Stimulated activated CD4-positive, alpha-beta T cell treated with anti-CD3 and anti-CD28 coated beads, TNF-alpha, amount 100 ng/mL, for 24 hours (primary cell): Measurements from ENCODE around the gene ARF1.

Source experiments
- DNase-seq, 3 experiments: peaks; one replicate each; pipeline ENCODE4 v3.0.0-alpha.2; 2020; ENCODE audit warnings: low read depth in 3 of 3

The ARF1 gene

DNA sequence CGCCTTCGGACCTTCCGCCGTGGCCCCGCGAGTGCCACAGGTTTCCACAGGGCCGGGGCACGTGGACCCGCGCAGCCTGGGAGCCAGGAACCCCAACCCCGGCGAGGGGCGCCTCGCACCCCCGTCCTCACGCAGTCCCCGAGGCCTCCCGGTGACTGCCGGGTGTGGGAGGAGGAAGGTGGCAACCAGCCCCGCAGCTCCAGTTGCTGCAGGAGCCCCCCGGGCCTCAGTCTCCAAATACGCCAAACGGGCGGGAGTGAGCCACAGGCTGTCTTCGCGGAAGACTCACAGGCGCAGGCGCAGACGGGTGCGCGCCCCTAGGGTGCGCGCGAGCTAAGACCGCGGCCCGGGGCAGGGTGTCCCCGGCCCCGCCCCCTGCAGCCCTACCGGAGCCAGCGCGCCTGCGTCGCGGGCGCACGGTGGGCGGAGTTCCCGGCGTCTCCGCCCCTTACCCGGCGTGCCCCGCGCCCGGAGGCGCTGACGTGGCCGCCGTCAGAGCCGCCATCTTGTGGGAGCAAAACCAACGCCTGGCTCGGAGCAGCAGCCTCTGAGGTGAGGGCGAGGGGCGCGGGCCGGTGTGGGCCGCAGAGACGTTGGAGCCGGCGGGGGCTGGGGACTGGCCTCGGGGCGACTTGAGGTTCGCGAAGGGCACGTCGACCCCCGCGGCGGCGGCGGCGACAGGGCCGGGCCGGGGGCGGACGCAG lies at the start of gene ARF1:
Gene ARF1 (plus strand): TSS at position 495 of the 704 bp plus-strand sequence. CDS start 14,407 bp downstream, outside the sequence.
- peak; percentile 77 to 89 (median 85) for DNase-seq

DNA sequence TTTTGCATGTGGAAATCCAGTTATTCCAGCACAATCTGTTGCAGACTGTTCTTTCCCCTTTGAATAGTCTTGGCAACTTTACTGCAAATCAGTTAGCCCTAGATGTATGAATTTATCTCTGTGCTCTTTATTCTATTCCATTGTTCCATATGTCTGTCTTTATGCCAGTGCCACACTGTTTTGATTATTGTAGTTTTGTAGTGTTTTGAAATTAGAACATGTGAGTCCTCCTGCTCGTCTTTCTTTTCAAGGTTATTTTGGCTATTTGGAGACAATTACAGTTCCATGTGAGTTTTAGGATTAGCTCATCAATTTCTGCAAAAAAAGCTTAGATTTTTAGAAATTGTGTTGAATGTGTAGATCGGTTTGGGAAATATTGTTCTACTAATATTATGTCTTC lies 49.1 kb upstream of the ARF1 start:
- no peak for DNase-seq

DNA sequence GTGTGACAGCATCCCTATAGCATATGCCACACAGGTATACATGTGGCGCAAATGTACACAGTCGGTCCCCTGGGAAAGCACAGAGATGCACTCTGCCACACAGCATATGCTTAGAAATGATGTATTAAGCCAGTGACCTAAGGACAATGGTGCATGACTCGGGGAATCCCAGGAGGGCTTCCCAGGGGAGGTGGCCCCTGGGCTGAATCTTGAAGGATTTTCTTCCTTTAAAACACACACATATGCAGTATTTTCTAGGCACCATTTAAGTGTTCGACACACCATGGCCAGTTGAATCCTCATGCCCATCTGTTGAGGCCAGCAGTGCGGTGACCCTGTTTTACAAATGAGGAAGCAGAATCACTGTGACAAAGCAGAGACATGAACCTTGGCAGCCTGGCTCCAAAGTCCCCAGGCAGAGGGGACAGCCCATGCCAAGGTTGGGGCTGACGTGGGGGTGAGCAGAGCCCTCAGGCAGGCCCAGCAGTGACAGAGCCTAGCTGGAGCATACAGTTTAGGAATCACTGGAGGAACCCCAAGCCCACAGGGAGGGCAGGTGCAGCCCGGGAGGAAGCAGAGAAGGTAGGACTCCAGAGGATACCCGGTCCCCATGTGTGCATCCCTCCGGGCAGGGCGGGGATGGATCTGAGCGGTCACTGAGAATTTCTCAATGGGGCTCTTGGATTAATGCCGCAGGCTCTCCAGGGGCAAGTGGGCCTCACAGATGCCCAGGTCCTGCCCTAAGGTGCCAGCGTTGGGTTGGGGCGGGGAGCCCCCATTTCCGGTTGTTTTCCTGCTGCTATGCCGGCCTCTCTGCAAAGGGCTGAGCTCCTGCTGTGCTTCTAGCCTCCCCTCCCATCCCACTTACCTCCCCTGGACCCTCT lies 47.3 kb upstream of the ARF1 start:
- DNase-seq, result no peak

DNA sequence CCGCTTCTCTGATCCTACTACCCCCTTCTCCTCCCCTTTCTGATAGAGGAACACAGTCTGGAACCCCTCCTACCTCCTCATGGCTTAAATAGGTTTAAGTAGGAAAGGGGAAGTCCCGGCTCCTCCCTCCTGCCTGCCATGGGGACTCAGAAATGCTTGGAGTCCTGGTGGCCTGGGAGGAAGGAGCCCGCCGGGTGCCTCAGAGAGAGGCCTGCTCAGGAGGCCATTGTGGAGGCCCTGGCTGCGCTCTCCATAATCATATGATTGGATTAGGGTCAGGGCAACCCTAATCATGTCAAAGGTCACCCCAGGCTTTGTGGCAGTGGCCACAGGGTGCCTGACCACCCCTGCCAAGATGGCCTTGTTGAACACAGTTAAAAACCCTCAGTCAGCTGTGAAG lies 46.7 kb upstream of the ARF1 start:
- DNase-seq, result no peak

DNA sequence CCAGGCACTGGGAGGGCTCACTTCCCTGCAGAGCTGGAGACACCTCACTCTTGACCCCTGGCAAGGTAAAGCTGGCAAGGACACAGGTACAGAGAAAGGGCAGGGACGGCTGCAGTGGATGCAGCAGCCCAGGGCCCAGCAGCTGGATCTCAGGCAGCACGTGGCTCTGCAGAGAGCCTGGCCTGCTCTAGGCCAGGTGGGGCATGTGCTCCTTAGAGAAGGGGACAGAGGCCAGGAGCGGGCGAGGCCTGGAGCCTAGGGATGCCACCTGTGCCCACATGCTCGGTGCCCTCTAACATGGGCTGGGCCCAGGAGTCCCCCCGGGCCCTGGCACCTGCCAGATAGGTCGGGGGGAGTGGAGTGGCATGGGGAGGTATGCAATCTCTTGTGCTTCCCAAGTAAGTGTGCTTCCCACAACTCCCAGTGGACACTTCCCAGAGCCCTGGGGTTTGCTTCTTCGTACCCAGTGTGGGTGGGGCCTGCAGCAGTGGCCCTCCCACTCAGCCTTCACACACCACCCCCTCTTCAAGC lies 45.7 kb upstream of the ARF1 start:
- DNase-seq, result no peak

DNA sequence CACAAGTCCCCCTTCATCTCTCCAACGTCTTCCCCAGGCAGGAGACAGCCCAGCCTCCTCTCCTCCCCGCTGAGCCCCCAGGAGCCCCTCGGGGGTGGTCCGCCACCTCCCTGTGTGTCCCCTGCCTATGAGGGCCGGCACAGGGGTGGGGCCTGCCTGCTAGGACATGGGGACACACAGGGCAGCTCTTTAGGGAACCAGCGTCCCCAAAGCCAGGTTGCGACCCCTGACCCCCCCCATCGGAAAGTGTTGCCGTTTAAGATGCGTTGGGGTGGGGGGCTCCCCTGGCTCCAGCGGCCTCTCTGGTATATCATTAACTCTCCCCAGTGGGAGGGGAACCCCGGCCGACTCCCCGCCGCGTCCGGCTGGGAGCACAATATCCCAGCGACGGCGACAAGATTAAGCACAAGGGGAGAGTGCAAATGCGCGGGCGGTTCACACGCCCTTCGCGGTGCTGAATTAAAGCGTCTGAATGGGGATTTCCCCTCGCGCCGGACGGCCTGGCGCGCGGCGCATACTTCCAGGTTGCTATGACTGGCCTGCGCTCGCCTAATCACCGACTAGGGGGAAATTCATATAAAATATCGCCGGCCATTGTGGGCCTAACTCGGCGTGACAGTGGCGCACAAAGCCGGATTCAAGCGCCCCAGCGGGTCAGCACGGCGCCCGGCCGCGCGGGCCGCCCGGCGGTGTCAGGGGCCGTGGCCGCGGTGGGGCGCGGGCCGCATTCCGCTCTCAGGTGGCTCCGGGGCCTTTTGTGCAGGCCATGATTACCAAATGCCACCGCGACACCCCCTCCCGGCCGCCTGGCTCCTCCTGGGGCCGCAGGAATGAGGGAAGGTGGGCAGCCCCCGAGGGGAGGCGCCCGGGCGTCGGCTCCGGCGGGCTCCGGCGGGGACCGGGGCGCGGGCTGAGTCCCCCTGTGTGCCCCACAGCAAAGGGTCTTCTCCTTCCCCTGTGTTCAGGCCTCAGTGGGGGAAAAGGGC lies 44.8 kb upstream of the ARF1 start:
- DNase-seq, result peak in 1 of 3 experiments; percentile 56

DNA sequence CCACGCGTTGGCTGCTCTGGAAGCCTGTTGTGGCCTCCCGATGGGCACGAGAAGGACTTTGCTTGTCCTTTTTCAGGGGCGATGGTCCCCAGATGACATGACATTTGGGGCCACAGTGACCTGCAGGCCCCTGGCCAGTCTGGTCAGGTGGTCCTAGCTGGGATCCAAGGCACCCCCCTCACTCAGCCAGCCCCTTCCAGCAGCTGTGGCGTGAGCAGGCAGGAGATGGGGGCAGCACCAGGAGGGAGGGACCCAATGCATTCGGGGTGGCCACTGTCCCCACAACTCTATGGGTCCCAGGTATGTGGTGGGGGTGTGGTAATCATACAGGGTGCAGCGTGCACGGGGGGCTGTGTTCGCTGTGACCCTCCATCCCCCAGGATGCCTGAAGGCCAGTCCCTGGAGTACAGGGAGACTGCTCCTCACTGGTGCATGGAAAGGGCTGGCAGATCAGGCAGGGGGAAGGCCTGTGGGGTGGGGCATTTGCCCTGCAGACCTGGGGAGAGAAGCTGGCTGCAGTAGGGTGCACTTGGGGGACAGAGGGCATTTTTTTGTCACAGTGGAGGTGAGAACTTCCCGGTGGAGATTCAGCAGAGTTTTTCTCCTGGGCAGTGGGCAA lies 44.0 kb upstream of the ARF1 start:
- no peak for DNase-seq

DNA sequence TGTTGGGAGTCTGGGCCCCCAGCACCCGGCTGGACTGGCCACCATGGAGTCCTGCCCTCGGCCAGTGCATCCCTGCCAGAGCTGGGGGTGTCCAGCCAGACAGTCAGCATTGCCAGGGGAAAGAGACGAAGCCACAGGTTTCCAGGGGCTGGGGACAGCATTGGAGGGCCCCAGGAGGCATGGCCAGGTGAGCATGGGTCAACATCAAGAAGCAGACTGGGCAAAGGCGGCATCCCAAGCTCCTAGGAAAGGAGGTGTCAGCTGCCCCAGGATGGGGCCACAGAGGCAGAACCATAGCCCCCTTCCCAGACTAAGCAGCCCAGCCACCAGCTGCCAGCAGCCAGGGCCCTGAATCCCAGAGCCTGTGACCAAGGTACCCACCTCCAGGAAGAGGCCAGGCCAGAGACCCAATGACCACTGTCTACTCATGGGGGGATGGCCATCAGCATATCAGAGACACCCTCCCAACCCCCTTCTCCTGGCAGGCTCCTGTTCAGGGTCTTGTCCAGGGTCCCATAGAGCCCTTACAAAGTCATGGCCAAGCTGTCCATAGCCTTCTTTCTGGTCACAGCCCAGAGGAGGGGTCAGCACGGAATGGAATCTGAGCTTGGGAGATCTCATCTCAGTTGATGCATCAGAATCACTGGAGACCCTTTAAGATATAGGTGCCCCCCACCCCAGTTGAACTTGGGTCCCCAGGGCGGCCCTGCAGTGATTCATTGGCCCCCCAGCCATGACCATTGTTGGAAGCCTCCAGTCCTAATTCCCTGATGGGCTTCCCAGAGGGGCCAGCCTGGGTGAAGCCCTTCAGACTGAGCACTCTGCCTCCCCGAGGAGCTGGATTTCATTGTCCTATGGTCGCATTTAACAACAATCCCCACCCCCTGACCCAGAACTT lies 43.3 kb upstream of the ARF1 start:
- DNase-seq, result no peak

DNA sequence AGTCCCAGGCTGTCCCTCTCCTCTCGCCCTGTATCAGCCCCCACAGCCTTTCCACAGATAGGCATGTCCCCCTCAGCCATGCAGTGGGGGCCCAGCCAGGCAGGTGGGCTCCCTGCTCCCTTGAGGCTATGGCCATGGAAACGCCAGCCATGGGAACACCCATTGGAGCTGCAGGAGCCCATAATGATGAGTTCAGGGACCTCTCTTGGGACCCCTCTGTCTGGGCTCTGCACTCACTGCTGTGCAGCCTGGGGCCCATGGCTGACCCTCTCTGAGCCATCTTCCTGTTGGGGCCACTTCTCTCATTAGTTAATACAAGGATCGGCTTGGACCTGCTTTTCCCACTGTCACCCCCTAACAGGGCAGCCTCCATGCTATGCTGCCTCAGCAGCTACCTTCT lies 42.5 kb upstream of the ARF1 start:
- no peak for DNase-seq

DNA sequence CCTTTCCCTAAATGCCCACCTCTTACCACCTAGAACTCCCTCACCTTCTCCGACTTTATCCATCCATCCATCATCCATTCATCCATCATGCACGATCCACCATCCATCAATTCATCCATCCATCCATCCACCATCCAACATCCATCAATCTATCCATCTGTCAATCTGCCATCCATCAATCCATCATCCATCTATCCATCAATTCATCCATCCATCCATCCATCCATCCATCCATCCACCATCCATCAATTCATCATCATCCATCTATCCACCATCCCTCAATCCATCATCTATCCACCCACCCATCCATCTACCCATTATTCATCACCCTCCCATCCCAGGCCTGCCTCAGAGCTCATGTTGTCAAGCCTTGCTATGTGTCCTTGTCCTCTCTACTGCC lies 41.2 kb upstream of the ARF1 start:
- DNase-seq, result no peak

DNA sequence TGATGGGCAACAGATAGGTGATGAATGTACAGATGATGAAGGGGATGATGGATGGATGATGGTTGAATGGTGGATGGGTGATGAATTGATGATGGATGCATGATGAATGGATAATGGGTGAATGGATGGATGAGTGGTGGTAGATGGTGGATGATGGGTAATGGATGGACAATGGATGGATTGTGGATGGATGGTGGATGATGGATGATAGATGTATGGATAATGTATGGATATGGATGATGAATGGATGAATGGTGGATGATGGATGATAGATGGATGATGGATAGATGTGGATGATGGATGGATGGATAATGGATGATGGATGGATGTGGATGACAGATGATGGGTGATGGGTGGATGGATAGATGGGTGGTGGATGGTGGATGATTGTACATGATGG lies 40.0 kb upstream of the ARF1 start:
- no peak for DNase-seq

DNA sequence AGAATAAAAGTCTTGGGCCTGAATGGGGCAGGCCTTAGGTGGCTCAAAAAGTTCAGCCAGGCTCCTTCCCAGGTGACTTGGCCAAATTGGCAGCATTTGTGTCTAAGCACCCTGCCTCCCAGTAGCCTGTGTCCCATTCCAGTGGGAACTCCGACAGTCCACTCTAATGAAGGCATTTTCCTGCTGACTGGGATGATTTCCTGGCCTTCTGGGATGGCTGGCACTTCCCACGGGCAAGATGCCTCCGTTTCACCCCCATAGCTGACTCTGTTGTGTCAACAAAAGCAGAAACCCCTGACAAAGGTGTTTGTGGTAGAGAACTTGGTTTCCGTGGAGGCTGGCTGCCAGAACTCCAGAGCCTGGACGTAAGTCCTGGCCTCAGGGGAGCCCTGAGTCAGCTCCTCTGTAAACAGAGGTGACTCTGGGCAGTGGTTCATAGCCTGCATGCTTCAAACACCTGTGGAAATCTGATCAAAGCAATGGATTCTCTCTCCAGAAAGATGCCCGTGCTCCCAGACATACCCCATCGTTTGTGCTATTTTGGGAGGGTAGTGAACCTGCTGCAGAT lies 39.1 kb upstream of the ARF1 start:
- no peak for DNase-seq

DNA sequence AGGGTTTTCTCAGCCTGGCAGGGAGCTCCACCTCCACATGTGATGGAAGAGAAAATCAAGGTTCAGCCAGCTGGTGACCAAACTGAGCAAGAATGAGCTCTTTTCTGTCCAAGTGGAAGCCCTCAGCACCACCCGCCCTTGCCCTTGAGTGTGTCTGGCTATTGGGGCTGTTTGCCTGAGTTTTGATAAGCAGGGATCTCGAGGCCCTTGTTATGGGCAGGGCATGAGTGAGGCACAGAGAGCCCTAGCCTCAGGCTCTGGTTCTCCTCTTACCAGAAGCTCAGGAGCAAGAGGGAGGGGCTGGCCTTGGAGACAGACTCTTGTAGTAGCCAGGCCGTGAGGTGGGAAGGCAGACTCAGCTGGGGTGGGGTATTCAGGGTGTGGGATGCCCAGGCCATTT lies 37.5 kb upstream of the ARF1 start:
- DNase-seq, result no peak

DNA sequence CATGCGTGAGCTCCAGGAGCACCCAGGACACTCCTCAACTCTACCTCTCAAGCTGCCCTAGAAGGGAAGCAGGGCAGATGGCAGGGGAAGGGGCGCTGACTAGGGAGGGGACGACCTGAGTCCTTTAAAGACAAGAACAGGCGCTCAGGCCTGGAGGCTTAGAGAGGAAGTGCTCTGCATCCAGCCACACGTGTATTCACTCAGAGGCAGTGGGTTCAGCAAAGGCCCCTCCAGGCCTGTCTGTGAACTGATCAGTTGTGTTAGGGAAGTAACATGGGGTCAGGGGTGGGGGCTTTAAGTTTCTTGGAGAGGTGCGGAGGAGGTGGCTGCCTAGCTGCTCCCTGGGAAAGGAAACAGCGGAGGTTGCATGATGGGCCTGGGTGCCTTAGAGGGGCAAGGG lies 37.1 kb upstream of the ARF1 start:
- DNase-seq, result no peak

DNA sequence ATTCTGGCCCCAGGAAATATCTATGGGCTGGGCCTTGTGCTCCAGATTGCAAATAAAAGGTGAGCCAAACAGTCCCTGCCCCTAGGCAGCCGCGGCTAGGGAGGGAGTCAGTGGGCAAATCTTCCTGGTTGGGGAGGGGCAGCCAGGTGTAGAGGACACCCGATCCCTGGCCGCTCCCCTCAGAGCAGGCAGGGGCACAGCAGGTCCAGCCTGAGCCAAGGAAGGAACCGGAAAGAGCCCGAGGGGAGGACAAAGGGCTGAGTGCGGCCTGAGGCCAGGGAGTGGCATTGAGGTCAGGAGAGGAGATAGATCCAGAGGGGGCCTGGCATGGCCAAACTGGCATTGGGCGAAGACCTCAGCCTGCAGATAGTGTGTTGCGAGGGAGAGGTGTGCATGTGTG lies 36.6 kb upstream of the ARF1 start:
- DNase-seq, result no peak

DNA sequence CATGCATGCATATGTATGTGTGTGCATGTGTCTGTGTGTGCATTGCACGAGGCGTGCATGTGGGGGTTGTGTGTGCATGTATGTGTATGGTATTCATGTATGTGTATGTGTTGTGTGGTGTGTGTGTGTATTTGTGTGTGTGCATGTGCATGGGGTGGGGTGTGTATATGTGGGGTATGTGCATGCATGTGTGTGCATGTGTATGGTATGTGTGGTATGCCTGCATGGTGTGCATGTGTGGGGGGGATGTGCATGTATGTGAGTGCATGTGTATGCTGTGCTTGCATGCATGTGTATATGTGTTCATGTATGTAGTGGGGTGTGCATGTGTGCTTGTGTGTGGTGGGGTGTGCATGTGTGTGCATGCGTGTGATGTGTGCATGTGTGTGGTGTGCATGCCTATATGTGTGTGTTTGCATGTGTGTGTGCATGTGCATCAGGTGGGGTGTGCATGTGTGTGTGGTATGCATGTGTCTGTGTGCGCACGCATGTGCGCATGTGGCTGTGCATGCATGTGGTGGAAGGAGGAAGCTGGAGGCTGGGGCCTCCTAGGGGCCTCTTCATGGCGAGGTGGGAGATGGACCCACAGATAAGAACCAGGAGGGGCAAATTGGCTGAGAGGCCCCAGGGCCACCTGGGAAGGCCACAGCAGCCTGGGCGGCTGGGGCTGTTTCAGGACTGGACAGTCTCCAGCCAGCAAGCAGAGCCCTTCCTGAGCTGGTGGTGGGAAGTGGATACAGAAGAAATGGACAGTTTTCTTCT lies 35.9 kb upstream of the ARF1 start:
- DNase-seq, result no peak

DNA sequence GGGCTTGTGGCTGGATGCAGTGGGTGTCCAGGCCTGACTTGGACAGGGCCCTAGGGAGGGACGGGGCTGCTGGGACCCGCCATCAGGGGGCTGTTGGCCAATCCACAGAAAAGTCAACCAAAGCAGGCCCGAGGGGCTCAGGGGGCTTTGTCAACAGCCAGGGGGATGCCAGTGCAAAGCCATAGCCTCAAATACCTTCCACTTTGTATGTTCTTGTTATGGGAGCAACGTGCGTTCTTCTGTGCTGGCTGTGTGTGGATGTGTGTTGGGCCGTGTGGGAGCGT lies 35.4 kb upstream of the ARF1 start:
- DNase-seq, result no peak

DNA sequence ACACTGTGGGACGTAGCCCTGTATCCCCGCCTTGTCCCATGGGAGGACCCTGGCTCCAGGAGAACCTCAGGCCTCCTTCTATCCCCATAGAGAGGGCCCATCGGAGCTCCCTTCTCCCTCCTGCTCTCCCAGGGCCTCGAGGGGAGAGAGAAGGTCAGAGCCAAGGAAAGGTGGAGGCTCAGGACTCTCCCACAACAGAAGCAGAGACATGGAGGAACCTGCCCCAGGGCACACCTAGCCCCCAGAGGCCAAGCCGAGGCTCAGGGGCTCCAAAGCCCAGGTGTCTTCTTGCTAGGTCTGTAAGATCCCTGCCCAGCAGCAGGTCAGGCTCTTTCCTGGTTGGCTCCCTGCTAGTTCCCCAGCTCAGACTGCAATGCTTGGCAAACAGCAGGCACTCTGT lies 34.4 kb upstream of the ARF1 start:
- no peak for DNase-seq

DNA sequence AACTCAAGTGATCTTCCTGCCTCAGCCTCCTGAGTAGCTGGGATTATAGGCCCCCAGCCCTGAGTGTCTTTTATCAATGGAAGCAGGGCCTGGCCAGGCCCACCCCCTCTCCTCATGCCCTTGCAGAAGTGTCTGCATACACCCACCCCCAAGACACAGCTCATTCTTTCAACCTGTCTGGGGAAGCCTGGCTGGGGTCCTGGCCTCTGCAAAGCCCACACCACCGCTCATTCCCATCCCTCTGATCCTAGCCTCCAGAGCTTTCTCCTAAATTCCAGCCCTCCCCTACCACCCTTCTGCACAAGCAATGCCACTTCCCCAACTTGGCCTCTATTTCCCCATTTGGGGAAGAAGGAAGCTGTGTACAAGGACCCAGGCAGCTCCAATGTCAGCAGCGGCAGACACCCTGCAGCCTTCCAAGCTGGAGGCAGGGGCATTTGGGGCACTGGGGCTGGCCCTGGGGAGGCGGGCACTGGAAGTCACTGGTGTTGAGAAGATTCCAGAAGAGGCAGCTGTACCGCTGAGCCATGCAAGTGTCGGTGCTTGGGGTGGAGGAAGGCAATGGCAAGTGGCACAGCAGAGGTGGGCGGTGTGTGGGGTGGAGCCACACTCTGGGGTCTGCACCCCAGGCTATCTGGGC lies 33.7 kb upstream of the ARF1 start:
- DNase-seq, result no peak
